GM23248 (cell line): ENCODE results near the gene SNX3.

Experiments
- EZH2 ChIP-seq: fragments of 200-600 bp; sonication (generic); IDR thresholded peaks from 2 replicates; pipeline ENCODE4 v1.6.1; 2018; ENCODE audit warnings: antibody characterized with exemption, mild to moderate bottlenecking; ENCODE audit not compliant: insufficient read depth, poor library complexity, severe bottlenecking
- EZH2phosphoT487 ChIP-seq: fragments of 200-600 bp; sonication (generic); IDR thresholded peaks from 2 replicates; pipeline ENCODE4 v1.6.1; 2018; ENCODE audit warnings: antibody characterized with exemption, moderate library complexity, mild to moderate bottlenecking, low read depth; ENCODE audit not compliant: insufficient read depth

DNA sequence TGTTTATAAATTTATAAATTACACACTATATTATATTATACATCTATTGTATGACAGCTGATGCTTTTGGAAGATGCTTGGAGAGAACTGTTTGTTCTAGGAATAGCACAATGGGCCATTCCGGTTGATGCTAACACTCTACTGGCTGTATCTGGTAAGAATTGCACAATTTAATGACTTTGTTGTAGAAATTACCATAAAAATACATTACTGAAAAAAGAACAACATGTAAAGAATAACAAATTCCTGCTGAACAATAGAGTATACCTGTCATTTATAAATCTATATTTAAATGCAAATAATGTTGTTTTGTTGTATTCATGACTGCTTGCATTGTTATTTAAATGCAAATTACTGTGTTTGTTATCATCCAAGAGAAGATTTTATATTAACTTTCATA, 80.6 kb downstream of the SNX3 start:
- TF ChIP-seq EZH2: no peak
- no peak for TF ChIP-seq EZH2phosphoT487
